ENCODE results near the gene VSIG8.
A peak's percentile ranks its signal among the peaks of the same experiment; 100 is the strongest.

The VSIG8 gene

GRCh38 chr1:159859767-159860322 is 2.6 kb downstream of the VSIG8 start:
- H3K27me3 ChIP-seq: peaks cover 20% of the 10 kb centered on the region
- no peaks in the 10 kb centered on the region for H4K20me1 ChIP-seq
- H3K9ac ChIP-seq: no peak overlapping the region
- H3K9me3 ChIP-seq: no peaks in the 10 kb centered on the region
- H3K4me2 ChIP-seq: no peak overlapping the region
- no peaks in the 10 kb centered on the region for H3K4me1 ChIP-seq
- H3K36me3 ChIP-seq: no peaks in the 10 kb centered on the region
- no peak overlapping the region for H3K27ac ChIP-seq
- H3K4me3 ChIP-seq: no peak overlapping the region
- TF ChIP-seq Cebpa-rat (IDR thresholded peaks at IDR 0.05): no peak

GRCh38 chr1:159857889-159858288 is 4.6 kb downstream of the VSIG8 start:
- Histone ChIP-seq H3K4me1 (no peaks in the 10 kb centered on the region), H3K27me3 (peaks cover 39% of the 10 kb centered on the region), H3K9ac (no peak overlapping the region), H3K27ac (no peak overlapping the region), H3K36me3 (no peaks in the 10 kb centered on the region), H3K9me3 (no peaks in the 10 kb centered on the region), H4K20me1 (no peaks in the 10 kb centered on the region), H3K4me3 (no peak overlapping the region), H3K4me2 (no peak overlapping the region)
- no peak for TF ChIP-seq Cebpa-rat (IDR thresholded peaks at IDR 0.05)

GRCh38 chr1:159856576-159856975 is 5.9 kb downstream of the VSIG8 start:
- Histone ChIP-seq H3K36me3 (no peaks in the 10 kb centered on the region), H3K9ac (no peak overlapping the region), H3K27me3 (peaks cover 42% of the 10 kb centered on the region), H4K20me1 (no peaks in the 10 kb centered on the region), H3K27ac (no peak overlapping the region), H3K4me2 (no peak overlapping the region), H3K9me3 (no peaks in the 10 kb centered on the region), H3K4me3 (no peak overlapping the region), H3K4me1 (no peaks in the 10 kb centered on the region)
- TF ChIP-seq Cebpa-rat (IDR thresholded peaks at IDR 0.05): no peak

- no peak overlapping the region for H3K4me2 ChIP-seq
- H3K9me3 ChIP-seq: no peaks in the 10 kb centered on the region
- H3K27me3 ChIP-seq: peaks cover 39% of the 10 kb centered on the region
- no peak overlapping the region for H3K9ac ChIP-seq
- H3K4me3 ChIP-seq: no peak overlapping the region
- H3K4me1 ChIP-seq: no peaks in the 10 kb centered on the region
- H4K20me1 ChIP-seq: no peaks in the 10 kb centered on the region
- no peak for TF ChIP-seq Cebpa-rat (IDR thresholded peaks at IDR 0.05)
- H3K27ac ChIP-seq: no peak overlapping the region
- H3K36me3 ChIP-seq: no peaks in the 10 kb centered on the region
Observed at GRCh38 chr1:159855709-159856108, 6.7 kb downstream of the VSIG8 start.

- Histone ChIP-seq H3K4me2 (peak overlapping the region; percentile 81), H3K9ac (peak overlapping the region; percentile 55; the same call in 1 of the 2 replicates), H3K36me3 (no peaks in the 10 kb centered on the region), H3K4me1 (no peaks in the 10 kb centered on the region), H3K27ac (no peak overlapping the region), H4K20me1 (no peaks in the 10 kb centered on the region), H3K27me3 (peaks cover 38% of the 10 kb centered on the region), H3K4me3 (peak overlapping the region; percentile 65), H3K9me3 (no peaks in the 10 kb centered on the region)
- TF ChIP-seq Cebpa-rat (IDR thresholded peaks at IDR 0.05): no peak
Observed at GRCh38 chr1:159854693-159855192, 7.7 kb downstream of the VSIG8 start.

GRCh38 chr1:159854116-159854692 is 8.3 kb downstream of the VSIG8 start:
- Histone ChIP-seq H4K20me1 (no peaks in the 10 kb centered on the region), H3K9ac (peak overlapping the region; percentile 55; the same call in 1 of the 2 replicates), H3K4me2 (peak overlapping the region; percentile 81), H3K36me3 (no peaks in the 10 kb centered on the region), H3K9me3 (no peaks in the 10 kb centered on the region), H3K4me3 (peak overlapping the region; percentile 65), H3K27ac (no peak overlapping the region), H3K4me1 (no peaks in the 10 kb centered on the region), H3K27me3 (peaks cover 38% of the 10 kb centered on the region)
- no peak for TF ChIP-seq Cebpa-rat (IDR thresholded peaks at IDR 0.05)

- no peaks in the 10 kb centered on the region for H4K20me1 ChIP-seq
- no peaks in the 10 kb centered on the region for H3K4me1 ChIP-seq
- H3K27ac ChIP-seq: no peak overlapping the region
- H3K4me3 ChIP-seq: no peak overlapping the region
- H3K9me3 ChIP-seq: no peaks in the 10 kb centered on the region
- no peaks in the 10 kb centered on the region for H3K36me3 ChIP-seq
- no peak overlapping the region for H3K4me2 ChIP-seq
- no peak for TF ChIP-seq Cebpa-rat (IDR thresholded peaks at IDR 0.05)
- H3K9ac ChIP-seq: no peak overlapping the region
- peaks cover 38% of the 10 kb centered on the region for H3K27me3 ChIP-seq
Observed at GRCh38 chr1:159853417-159854115, 8.9 kb downstream of the VSIG8 start.

GRCh38 chr1:159851407-159851806 is 11.1 kb downstream of the VSIG8 start:
- TF ChIP-seq Cebpa-rat (IDR thresholded peaks at IDR 0.05): no peak
- peaks cover 37% of the 10 kb centered on the region for H3K27me3 ChIP-seq
- no peak overlapping the region for H3K9ac ChIP-seq
- H3K4me3 ChIP-seq: no peak overlapping the region
- no peaks in the 10 kb centered on the region for H3K4me1 ChIP-seq
- no peaks in the 10 kb centered on the region for H3K9me3 ChIP-seq
- no peak overlapping the region for H3K4me2 ChIP-seq
- no peaks in the 10 kb centered on the region for H4K20me1 ChIP-seq
- H3K36me3 ChIP-seq: no peaks in the 10 kb centered on the region
- H3K27ac ChIP-seq: no peak overlapping the region

- Histone ChIP-seq H3K9ac (no peak overlapping the region), H3K4me2 (no peak overlapping the region), H3K9me3 (no peaks in the 10 kb centered on the region), H3K4me1 (no peaks in the 10 kb centered on the region), H3K36me3 (no peaks in the 10 kb centered on the region), H3K27me3 (peaks cover 21% of the 10 kb centered on the region), H3K4me3 (no peak overlapping the region), H3K27ac (no peak overlapping the region), H4K20me1 (no peaks in the 10 kb centered on the region)
- TF ChIP-seq Cebpa-rat (IDR thresholded peaks at IDR 0.05): no peak
Observed at GRCh38 chr1:159849626-159850366, 12.7 kb downstream of the VSIG8 start.

- Histone ChIP-seq H3K27ac (no peak overlapping the region), H3K4me3 (no peak overlapping the region), H3K9me3 (no peaks in the 10 kb centered on the region), H3K9ac (no peak overlapping the region), H3K4me2 (no peak overlapping the region), H4K20me1 (no peaks in the 10 kb centered on the region), H3K4me1 (no peaks in the 10 kb centered on the region), H3K27me3 (peaks cover 7% of the 10 kb centered on the region), H3K36me3 (no peaks in the 10 kb centered on the region)
- TF ChIP-seq Cebpa-rat (IDR thresholded peaks at IDR 0.05): no peak
Observed at GRCh38 chr1:159848326-159848725, 14.1 kb downstream of the VSIG8 start.
